SH-SY5Y (cell line): ENCODE results near the gene P2RX4.

Experiments used
- GATA2 ChIP-seq: IDR thresholded peaks from 2 replicates; pipeline ENCODE4 v1.6.1; 2011; ENCODE audit warnings: mild to moderate bottlenecking, low read depth, low read length
- GATA3 ChIP-seq: IDR thresholded peaks from 2 replicates; pipeline ENCODE4 v1.6.1; 2011; ENCODE audit warnings: low read depth, mild to moderate bottlenecking, low read length, moderate library complexity

P2RX4 gene

DNA sequence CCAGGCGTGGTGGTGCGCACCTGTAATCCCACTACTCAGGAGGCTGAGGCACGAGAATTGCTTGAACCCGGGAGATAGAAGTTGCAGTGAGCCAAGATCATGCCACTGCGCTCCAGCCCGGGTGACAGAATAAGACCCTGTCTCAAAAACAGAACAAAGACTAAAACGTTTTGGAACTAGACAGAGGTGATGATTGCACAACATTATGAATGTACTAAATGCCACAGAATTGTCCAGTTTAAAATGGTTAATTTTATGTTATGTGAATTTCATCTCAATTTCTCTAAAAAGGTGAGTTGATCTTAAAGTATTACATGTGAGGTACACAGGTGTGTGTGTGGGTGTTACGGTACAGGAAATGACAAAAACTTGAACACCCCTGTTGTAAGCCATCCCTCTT lies 16.5 kb downstream of the P2RX4 start:
- TF ChIP-seq GATA2 (no peak), GATA3 (no peak)

DNA sequence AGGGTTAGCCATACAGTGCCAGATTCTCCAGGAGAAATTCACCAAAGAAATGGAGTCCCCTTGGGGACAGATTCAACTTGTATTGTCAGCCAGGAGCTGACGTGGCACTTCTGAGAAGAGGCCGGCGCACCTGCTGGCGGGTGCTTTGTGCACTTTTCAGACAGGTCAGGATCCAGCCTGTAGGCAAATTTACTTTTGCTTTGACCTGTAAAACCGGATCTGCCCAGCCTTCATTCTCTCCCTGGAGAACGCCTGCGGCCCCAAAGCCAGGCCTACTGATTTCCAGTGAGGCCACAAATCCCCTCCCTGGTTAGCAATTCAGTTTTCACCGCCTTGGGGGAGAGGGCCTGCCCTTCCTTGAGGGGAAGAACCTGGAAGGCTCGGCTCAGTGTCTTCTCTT lies 17.4 kb downstream of the P2RX4 start:
- TF ChIP-seq GATA3 (no peak), GATA2 (no peak)

DNA sequence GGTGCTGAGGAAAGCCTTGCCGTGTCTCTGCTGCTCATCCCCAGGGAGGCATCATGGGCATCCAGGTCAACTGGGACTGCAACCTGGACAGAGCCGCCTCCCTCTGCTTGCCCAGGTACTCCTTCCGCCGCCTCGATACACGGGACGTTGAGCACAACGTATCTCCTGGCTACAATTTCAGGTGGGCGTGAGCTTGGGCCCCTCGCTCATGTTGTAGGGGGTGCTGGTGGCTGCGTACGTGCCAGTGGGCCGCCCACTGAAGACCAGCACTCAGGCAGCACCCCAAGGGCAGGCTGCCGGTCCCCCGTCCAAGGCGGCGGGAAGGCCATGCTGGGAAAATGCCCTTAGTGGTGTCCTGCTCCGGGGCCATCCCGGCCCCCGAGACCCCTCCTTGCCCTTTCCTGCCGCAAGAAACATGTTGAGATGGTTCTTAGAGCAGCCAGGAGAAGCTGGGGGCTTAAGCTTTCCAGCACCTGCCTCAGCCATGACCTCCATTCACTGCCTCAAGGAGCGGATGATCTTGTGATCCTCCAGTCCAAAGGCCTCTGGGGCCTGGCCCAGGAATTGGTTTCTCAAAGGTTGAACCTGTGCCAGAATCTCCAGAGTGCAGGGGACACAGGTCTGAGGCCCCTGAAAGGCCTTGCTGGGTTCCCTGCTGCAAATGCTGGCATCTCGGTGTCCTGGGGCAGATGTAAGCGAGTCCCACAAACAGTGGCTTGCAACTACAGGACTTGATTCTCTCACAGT lies 19.2 kb downstream of the P2RX4 start:
- TF ChIP-seq GATA3 (no peak), GATA2 (no peak)

DNA sequence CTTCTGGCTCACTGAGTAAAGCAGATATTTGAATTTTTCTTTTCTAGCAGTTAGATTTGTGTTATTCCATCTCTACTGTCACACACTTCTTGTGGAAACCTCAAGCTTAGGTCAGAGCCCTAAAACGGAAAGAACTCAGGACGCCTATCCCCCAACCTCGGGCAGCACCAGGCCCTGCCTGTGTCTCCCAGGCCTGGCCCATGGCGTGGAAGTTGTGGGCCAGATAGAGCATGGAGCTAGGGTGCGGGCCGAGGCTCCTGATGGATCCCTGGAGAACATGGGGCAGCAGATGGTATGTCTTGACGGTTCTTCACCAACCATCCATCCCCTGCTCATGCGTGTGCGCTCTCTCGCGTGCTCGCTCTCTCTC lies 20.6 kb downstream of the P2RX4 start:
- no peak for TF ChIP-seq GATA2
- no peak for TF ChIP-seq GATA3

DNA sequence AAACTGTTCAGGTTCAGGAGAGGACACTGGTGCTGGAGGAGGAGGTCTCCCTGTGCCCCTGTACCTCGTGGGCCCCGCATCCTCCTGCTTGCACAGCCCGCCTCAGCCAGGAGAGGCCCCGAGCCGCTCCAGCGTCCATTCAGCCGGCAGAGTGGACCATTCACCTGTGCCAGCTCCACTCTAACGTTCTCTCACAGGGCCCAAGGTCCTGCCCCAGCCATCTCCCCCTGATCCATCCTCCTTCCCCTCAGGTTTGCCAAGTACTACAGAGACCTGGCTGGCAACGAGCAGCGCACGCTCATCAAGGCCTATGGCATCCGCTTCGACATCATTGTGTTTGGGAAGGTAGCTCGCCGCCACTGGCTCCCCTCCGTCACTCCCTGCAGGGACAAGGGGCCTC lies 22.2 kb downstream of the P2RX4 start:
- no peak for TF ChIP-seq GATA3
- no peak for TF ChIP-seq GATA2

DNA sequence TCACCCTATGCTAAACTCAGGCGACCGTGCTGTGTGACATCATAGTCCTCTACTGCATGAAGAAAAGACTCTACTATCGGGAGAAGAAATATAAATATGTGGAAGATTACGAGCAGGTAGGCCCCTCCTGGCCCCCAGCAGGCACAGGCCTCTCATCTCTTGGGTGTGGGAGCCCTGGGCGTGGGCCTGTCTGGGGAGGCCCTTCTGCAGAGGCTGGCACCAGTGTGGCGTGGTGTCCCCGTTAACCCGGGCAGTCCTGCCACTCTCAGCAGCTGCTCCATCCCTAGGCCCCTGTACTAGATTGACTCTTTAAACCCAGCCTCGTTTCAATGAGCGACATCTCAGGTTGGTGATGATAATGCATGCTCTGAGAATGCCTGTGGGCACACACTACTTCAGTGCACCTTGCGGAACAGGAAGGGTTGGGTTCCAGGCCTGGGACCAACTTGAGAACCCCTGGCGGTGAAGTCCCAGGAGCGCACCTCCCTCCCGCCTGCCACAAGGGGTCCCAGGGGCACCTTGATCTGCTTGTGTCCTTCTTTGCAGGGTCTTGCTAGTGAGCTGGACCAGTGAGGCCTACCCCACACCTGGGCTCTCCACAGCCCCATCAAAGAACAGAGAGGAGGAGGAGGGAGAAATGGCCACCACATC lies 23.2 kb downstream of the P2RX4 start:
- TF ChIP-seq GATA2 (no peak), GATA3 (no peak)

DNA sequence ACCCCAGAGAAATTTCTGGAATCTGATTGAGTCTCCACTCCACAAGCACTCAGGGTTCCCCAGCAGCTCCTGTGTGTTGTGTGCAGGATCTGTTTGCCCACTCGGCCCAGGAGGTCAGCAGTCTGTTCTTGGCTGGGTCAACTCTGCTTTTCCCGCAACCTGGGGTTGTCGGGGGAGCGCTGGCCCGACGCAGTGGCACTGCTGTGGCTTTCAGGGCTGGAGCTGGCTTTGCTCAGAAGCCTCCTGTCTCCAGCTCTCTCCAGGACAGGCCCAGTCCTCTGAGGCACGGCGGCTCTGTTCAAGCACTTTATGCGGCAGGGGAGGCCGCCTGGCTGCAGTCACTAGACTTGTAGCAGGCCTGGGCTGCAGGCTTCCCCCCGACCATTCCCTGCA lies 23.7 kb downstream of the P2RX4 start:
- TF ChIP-seq GATA3 (no peak), GATA2 (no peak)

DNA sequence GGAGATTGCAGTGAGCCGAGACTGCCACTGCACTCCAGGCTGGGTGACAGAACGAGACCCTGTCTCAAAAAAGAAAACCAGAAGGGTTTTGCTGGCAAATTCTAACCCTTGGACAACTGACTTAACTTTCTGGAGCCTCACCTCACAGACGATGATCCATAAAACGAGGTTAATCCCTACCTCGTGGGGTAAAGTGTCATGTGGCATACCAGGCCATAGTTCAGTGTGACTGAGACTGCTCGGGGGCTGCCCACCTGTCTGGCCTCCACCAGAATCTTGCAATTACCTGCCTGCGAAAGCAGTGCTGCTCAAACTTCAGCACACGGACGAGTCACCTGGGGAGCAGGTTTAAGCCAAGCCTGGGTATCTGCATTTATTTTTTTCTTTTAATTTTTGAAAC lies 26.8 kb downstream of the P2RX4 start:
- TF ChIP-seq GATA2 (no peak), GATA3 (no peak)

DNA sequence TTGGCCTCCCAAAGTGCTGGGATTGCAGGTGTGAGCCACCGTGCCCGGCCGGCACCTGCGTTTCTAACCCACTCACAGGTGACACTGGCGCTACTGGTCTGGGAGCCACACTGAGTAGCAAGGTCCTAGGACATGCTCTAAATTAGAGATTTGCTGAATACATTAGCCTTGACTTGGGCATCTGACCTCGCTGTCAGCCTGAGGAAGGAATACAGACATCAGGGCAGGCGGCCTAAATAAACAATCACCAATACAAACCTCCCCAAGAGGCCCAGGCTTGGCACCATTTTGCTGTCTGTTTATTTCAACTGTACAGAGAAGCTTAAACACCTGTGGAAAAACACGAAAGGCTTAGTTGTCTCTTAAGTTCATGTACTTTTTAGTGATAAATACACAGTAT lies 27.5 kb downstream of the P2RX4 start:
- TF ChIP-seq GATA2 = no peak
- TF ChIP-seq GATA3 = no peak

DNA sequence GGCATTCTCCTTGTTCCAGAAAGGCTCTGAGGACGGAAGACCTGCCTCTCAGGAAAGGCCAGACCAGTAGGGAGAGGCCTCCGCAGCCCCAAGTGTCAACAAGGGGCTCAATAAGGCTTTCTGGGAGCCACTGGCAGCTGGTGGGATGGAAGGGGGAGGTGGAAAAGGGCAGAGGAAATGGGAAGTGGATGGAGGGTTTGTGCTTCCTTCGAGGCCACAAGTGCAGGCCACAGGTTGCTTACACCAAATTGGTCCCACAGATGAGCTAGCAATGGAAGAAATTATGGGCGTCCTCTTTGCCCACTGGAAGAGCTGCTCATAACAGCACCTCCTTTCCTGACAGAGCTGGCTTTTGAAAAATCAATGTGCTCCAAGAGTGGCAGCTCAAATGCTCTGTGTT lies 28.2 kb downstream of the P2RX4 start:
- no peak for TF ChIP-seq GATA3
- no peak for TF ChIP-seq GATA2

DNA sequence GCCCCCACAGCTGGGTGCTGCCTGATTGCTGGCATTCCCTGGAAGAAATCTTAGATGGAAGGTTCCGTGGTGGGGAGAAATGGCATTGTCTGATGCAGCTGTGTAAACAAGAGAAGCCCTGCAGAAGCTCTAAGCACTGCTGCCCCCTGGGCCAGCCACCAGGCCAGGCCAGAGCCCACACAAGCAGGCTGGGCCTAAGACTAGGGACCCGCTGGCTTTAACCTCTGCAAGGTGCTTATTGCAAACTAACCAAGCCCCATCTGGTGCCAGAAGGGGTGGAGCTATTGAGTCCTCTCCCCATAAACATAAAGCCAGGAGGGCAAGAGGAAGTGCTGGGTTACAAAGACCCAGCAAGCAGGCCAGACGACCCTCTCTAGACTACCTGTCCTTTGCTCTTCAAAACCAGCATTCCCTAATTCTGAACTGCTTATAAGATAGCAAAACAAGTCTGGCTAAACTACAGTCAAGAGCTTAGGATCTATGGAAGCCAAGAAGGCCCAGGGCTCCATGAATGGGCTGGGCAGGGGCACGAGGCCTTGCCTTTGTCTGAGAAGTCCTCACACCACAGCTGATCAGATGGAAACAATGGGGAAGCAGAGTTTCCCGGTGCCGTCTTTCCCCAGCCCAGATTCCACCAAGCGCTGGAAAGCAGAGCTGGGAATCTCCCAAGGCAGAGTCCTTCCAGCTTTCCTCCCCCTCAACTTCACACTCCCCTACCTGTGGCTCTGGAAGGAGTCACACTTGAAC lies 28.8 kb downstream of the P2RX4 start:
- TF ChIP-seq GATA2 (no peak), GATA3 (no peak)

DNA sequence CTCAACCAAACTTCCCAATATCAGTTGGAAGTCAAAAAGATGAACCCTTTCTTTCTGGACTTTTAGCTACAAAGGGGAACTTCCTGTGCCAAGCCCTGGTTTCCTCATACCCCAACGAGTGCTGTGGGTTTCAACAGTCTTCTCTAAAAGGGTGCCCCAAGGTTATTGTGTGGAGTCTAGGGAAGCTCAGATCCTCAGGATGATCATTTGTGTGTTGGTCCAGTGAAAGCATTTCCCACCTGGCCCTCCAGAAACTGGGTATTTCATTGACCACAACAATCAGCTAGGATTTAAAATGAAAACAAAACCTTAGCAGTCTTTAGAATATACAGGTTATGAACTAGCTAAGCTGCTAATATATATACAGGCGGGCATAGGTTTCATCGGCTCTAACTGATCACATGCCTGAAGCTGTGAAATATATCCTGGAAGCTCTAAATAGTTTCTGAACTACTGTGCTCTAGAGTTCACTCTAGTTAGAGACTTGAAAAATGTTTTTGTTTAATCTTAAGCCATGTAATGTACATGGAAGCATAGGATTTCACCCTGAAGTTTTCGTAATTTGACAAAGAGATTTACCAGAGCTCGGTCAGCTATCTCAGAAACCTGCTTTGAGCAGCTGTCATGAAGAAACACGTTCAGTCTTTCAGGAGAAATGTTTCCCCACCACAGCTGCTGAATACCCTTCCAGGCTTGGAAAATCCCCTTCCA lies 29.6 kb downstream of the P2RX4 start:
- TF ChIP-seq GATA2 (no peak), GATA3 (no peak)

DNA sequence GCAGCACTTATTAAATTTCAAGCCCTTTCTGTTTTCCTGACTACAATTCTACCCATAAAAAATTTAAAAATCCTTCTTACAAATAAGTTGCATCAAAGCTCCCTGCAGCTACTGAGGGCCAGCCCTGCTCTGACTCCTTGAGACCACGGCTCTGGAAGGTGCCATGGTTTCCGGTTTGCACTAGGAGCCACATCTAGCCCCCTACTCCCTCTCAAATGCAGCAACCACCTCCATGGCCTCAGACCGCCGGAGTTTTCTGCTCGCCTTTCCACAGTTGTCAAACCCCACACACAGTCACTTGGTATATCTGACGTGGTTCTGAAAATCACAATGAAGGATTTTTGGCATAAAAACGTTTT lies 30.1 kb downstream of the P2RX4 start:
- no peak for TF ChIP-seq GATA2
- TF ChIP-seq GATA3 = no peak

DNA sequence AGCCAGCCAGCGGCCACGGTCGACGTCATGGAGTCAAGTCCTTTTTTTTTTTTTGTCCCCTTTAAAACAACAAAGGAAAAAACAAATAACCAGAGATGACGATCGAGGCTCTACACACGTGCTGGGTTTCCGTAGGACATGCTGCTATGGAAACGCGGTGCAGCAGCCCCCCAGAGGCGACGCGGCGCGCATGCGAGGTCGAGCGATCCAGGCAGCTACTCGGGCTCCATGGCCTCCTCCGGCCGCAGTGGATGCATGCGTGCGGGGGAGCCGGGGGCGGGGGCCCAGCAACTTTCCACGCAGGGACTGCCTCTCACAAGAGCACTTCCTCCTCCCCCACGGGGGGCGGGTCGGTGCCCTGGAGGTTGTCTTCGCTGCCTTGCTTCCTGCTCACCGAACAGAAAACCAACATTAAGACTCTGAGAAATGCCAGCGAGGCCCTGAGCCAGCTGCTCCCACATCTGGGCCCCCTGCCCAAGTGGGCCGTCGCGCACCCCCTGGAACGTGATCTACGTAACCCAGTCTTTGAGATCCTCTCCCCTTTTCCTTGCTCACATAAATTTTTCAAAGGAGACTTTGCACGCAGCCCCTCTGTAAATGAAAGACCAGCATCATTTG lies 30.7 kb downstream of the P2RX4 start:
- no peak for TF ChIP-seq GATA3
- no peak for TF ChIP-seq GATA2
